Astrocyte (in vitro differentiated cells and primary cell): Measurements from ENCODE around the gene SYT8. TPM values are rescaled to one million over a fixed set of nuclear protein-coding genes. Genes with fewer than 3 reads are reported as not detected.
A peak's percentile ranks its signal among the peaks of the same experiment; 100 is the strongest.

Source experiments
- DNase-seq: peaks from one replicate; pipeline ENCODE4 v3.0.0-alpha.2; 2010; ENCODE audit warnings: low read depth
- FAIRE-seq: peaks from 2 replicates; lab custom pipeline; 2011; peaks lifted over from hg19 to GRCh38; lab: Jason Lieb, UNC
- H2AFZ ChIP-seq: 2 replicates; pipeline ENCODE4 v1.6.0; 2012; ENCODE audit warnings: low read depth, low read length, inconsistent platforms
- H3K27ac ChIP-seq: 2 replicates; pipeline ENCODE4 v1.5.1; 2011; ENCODE audit warnings: low read depth, low read length, inconsistent platforms
- H3K27me3 ChIP-seq: 2 replicates; pipeline ENCODE4 v1.6.0; 2011; ENCODE audit warnings: low read length, inconsistent platforms; ENCODE audit not compliant: insufficient read depth
- H3K36me3 ChIP-seq: 2 replicates; pipeline ENCODE4 v1.5.1; 2011; ENCODE audit warnings: low read length, inconsistent platforms; ENCODE audit not compliant: insufficient read depth
- H3K4me1 ChIP-seq: 2 replicates; pipeline ENCODE4 v1.5.1; 2011; ENCODE audit warnings: low read length, inconsistent platforms; ENCODE audit not compliant: insufficient read depth
- H3K4me2 ChIP-seq: 2 replicates; pipeline ENCODE4 v1.6.0; 2012; ENCODE audit warnings: low read length, inconsistent platforms
- H3K4me3 ChIP-seq: 2 replicates; pipeline ENCODE4 v1.5.1; 2011; ENCODE audit warnings: low read depth, mild to moderate bottlenecking, low read length, inconsistent platforms; ENCODE audit not compliant: insufficient read depth
- H3K79me2 ChIP-seq: 2 replicates; pipeline ENCODE4 v1.6.0; 2012; ENCODE audit warnings: mild to moderate bottlenecking, low read length, inconsistent platforms; ENCODE audit not compliant: insufficient read depth
- H3K9ac ChIP-seq: 2 replicates; pipeline ENCODE4 v1.6.0; 2012; ENCODE audit warnings: mild to moderate bottlenecking, low read length, inconsistent platforms
- H3K9me3 ChIP-seq: 2 replicates; pipeline ENCODE4 v1.5.1; 2012; ENCODE audit warnings: low read depth, mild to moderate bottlenecking, low read length, inconsistent platforms; ENCODE audit not compliant: insufficient read depth
- H4K20me1 ChIP-seq: 2 replicates; pipeline ENCODE4 v1.6.0; 2012; ENCODE audit warnings: low read length, inconsistent platforms; ENCODE audit not compliant: insufficient read depth
- H3K27ac Mint-ChIP-seq: one replicate; pipeline ENCODE4 v1.8.0; 2021; ENCODE audit warnings: mild to moderate bottlenecking, mixed read lengths; ENCODE audit not compliant: unreplicated experiment
- H3K27me3 Mint-ChIP-seq: one replicate; pipeline ENCODE4 v1.8.0; 2021; ENCODE audit warnings: low read depth, mixed read lengths; ENCODE audit not compliant: unreplicated experiment
- H3K36me3 Mint-ChIP-seq: one replicate; pipeline ENCODE4 v1.8.0; 2021; ENCODE audit warnings: low read depth, mixed read lengths; ENCODE audit not compliant: unreplicated experiment
- H3K4me1 Mint-ChIP-seq: one replicate; pipeline ENCODE4 v1.8.0; 2021; ENCODE audit warnings: low read depth, mixed read lengths; ENCODE audit not compliant: unreplicated experiment
- H3K4me3 Mint-ChIP-seq: one replicate; pipeline ENCODE4 v1.8.0; 2021; ENCODE audit warnings: mild to moderate bottlenecking, moderate library complexity, mixed read lengths; ENCODE audit not compliant: unreplicated experiment
- H3K9me3 Mint-ChIP-seq: one replicate; pipeline ENCODE4 v1.8.0; 2021; ENCODE audit warnings: mild to moderate bottlenecking, mixed read lengths; ENCODE audit not compliant: unreplicated experiment
- CTCF ChIP-seq: IDR thresholded peaks from 2 replicates; pipeline ENCODE4 v1.5.1; 2011; ENCODE audit warnings: low read depth, mild to moderate bottlenecking, inconsistent platforms, low read length, moderate library complexity; ENCODE audit not compliant: insufficient read depth
- EZH2 ChIP-seq: IDR thresholded peaks from 2 replicates; pipeline ENCODE4 v1.6.1; 2012; ENCODE audit warnings: mild to moderate bottlenecking, low read length, inconsistent platforms; ENCODE audit not compliant: insufficient read depth
- total RNA-seq: library from RNA; stranded (reverse); gene quantifications from 2 replicates; pipeline ENCODE4 v1.2.1, GENCODE V29; 2021

The SYT8 gene
- total RNA-seq, 1 donor from 2014 or later: 0.36 TPM

- H4K20me1 ChIP-seq: no peaks in the 10 kb centered on the region
- H3K4me3 ChIP-seq: no peak overlapping the region
- H2AFZ ChIP-seq: peak overlapping the region; percentile 43
- H3K79me2 ChIP-seq: no peaks in the 10 kb centered on the region
- Mint-ChIP-seq H3K36me3 (no peaks in the 10 kb centered on the region), H3K9me3 (no peaks in the 10 kb centered on the region), H3K27ac (no peak overlapping the region), H3K4me3 (no peak overlapping the region), H3K27me3 (peaks cover 6% of the 10 kb centered on the region), H3K4me1 (peaks cover 9% of the 10 kb centered on the region)
- DNase-seq (peak; percentile 72), FAIRE-seq (no peak)
- H3K4me2 ChIP-seq: peak overlapping the region; percentile 80
- H3K27me3 ChIP-seq: no peaks in the 10 kb centered on the region
- no peaks in the 10 kb centered on the region for H3K36me3 ChIP-seq
- H3K4me1 ChIP-seq: peaks cover 25% of the 10 kb centered on the region
- H3K9me3 ChIP-seq: no peaks in the 10 kb centered on the region
- H3K27ac ChIP-seq: peak overlapping the region; percentile 86
- peak overlapping the region; percentile 73 for H3K9ac ChIP-seq
- no peak for TF ChIP-seq EZH2
- no peak for TF ChIP-seq CTCF
These were observed 28.0 kb downstream of the SYT8 start for GRCh38 chr11:1862588-1863351.

DNA sequence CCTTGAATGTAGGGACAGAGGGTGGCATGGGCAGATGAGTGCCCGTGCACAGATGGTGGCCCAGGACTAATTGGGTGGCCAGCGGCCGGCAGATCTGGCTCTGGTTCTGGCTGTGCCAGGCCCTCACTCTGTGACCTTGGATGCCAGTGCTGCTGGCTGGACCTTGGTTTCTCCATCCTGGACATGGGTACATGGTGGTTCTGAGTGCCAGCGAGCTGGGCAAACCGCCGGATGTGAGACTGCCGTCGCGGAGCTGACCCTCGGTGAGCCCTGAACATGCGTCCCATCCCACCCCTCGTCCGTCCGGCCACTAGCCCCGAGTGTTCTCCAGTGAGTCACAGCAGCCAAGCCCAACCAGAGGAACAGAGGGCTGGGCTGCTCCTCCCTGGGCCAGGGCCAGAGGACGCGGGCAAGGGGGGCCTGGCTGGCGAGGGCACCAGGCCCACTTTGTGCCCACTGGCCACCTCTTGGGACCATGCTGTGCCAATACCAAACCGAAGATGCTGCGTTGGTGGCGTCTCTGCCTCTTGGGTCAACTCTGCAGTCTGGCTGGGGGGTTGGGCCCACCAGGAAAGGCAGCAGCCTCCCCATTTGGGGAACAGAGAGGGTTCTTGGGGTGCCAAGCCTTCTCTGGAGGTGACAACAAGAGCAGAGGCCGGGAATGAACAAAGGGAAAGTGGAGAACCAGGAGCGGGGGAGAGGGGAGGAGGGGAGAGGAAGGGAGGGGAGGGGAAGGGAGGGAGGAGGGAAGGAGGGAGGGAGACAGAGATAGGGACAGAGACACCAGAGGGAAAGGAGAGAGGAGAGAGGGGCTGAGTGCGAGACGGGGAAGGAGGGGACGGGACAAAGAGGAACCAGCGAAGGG, 28.8 kb downstream of the SYT8 start:
- H3K9ac ChIP-seq: peak overlapping the region; percentile 73
- H3K27me3 Mint-ChIP-seq: peaks cover 6% of the 10 kb centered on the region
- H3K9me3 Mint-ChIP-seq: no peaks in the 10 kb centered on the region
- DNase-seq (peak; percentile 82), FAIRE-seq (peak; percentile 13)
- H3K4me3 Mint-ChIP-seq: no peak overlapping the region
- H3K27me3 ChIP-seq: no peaks in the 10 kb centered on the region
- peak overlapping the region; percentile 43 for H2AFZ ChIP-seq
- H3K4me2 ChIP-seq: peak overlapping the region; percentile 80
- no peaks in the 10 kb centered on the region for H3K36me3 ChIP-seq
- peak overlapping the region; percentile 86 for H3K27ac ChIP-seq
- H3K4me1 ChIP-seq: peaks cover 25% of the 10 kb centered on the region
- no peak for TF ChIP-seq EZH2
- no peak for TF ChIP-seq CTCF
- no peak overlapping the region for H3K27ac Mint-ChIP-seq
- H4K20me1 ChIP-seq: no peaks in the 10 kb centered on the region
- H3K9me3 ChIP-seq: no peaks in the 10 kb centered on the region
- peaks cover 9% of the 10 kb centered on the region for H3K4me1 Mint-ChIP-seq
- no peaks in the 10 kb centered on the region for H3K79me2 ChIP-seq
- H3K4me3 ChIP-seq: no peak overlapping the region
- H3K36me3 Mint-ChIP-seq: no peaks in the 10 kb centered on the region
